ENCODE measurements around the gene RASL12.
"Not testable (repeated sequence)": the region's sequence is repeated elsewhere in the genome, so short reads cannot be mapped to it uniquely, and the experiment has no call there.

RASL12 gene

GRCh38 chr15:65093793-65094170, 26.0 kb upstream of the RASL12 start:
- not testable (repeated sequence) for H3K4me3 ChIP-seq (ENCODE audit: low read length)

GRCh38 chr15:65092911-65093792, 25.4 kb upstream of the RASL12 start:
- DNase-seq (ENCODE audit: low read depth, low spot score) = no peak
- H3K4me3 ChIP-seq (ENCODE audit: low read length) = no peak overlapping the region

More at GRCh38 chr15:65093793-65094170, 26.0 kb upstream of the RASL12 start:
- DNase-seq (ENCODE audit: low read depth, low spot score) = not testable (repeated sequence)

GRCh38 chr15:65091946-65092770, 24.4 kb upstream of the RASL12 start:
- no peak overlapping the region for H3K4me3 ChIP-seq (ENCODE audit: low read length)
- no peak for DNase-seq (ENCODE audit: low read depth, low spot score)

GRCh38 chr15:65089206-65089824, 21.5 kb upstream of the RASL12 start:
- no peak overlapping the region for H3K4me3 ChIP-seq (ENCODE audit: low read length)
- no peak for DNase-seq (ENCODE audit: low read depth, low spot score)

- DNase-seq (ENCODE audit: low read depth, low spot score) = no peak
- no peak overlapping the region for H3K4me3 ChIP-seq (ENCODE audit: low read length)
These were observed 20.8 kb upstream of the RASL12 start for GRCh38 chr15:65088643-65089021.

DNA sequence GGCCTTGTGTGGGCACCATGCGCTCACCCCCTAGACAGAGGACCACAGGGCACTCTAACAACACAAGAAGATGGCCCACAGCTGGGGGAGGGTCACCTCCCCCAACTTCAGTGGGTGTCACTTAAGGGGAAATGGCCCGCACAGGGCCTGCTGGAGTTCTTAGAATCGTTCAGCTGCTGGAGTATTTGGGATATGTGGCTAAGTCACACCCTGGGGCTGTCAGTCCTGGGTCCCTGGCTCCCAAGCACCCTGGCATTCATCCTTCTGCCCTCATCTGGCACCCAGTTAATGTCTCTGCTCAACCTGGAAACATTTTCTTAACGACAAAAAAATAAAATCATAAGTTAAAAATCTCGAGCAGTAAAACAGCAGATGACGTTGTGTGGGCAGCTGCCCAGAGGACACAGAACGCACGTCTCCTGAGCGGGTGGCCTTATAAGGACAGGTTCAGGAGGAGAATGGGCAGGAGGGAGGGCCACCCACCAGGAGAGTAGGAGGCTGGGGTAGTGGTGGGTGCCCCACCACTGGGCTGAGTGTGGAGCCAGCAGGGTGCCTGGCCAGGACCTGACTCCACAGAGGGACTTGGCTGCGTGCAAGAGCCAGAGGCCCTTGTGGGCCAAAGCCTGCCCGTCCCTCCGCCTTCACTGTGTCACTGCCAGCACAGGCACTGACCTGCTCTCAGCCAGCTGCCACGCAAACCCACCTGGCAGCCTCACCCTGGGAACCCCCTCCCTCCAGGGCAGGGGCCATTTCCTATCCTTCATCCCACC, 20.3 kb upstream of the RASL12 start:
- H3K4me3 ChIP-seq (ENCODE audit: low read length) = no peak overlapping the region
- DNase-seq (ENCODE audit: low read depth, low spot score) = no peak

- DNase-seq (ENCODE audit: low read depth, low spot score) = no peak
- H3K4me3 ChIP-seq (ENCODE audit: low read length) = no peak overlapping the region
These were observed 19.6 kb upstream of the RASL12 start for GRCh38 chr15:65087411-65087810.

DNA sequence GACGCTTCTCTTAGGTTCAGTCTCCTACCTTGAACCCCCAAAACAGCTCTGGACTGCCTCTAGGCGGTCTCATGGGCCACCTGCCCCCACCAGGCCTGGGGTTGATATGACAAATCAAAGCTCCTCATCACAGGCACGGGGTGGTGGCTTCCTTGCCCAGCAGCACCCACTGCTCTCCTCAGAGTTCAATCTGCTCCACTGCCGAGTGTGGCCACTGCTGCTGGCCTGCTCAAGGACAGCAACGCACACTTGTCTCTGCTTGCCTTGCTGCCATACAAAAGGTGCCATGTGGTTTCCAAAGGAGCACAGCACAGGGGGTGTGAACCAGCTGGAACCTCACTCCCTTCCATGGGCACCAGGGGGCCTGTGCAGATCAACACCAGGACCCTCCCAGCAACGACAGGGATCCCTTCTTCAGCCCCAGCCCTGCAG, 18.9 kb upstream of the RASL12 start:
- no peak overlapping the region for H3K4me3 ChIP-seq (ENCODE audit: low read length)
- DNase-seq (ENCODE audit: low read depth, low spot score) = peak; percentile 43

DNA sequence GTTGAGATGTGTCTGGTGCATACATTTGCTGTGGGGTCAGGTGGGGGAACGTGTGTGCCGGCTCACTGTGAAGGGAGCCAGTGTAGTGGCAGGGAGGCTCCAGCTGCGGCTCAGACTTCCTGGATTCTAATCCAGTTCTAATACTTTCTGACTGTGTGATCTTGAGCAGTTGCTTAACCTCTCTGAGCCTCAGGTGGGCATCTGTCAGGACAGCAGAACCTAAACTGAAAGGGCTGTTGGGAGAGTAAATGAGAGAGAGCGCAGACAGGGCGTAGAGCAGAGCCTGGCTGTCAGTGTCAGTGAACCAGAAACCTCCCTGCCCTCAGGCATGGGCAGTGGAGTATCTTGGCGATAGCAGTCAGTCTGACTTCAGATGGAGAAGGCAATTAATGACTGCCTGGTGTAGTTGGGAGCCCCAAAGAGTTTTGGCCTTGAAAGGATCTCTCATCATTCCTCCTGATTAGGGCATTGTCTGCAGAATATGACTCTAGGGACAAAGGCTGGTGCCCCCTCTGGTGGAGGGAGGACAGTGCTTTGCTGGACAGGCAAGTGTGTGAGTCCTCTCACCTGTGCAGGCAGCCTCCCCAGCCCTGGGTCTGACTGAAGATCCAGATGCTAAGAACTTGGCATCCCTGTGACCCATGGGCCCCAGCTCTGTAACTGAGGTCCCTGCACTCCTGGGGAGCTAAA, 18.3 kb upstream of the RASL12 start:
- no peak for DNase-seq (ENCODE audit: low read depth, low spot score)

DNA sequence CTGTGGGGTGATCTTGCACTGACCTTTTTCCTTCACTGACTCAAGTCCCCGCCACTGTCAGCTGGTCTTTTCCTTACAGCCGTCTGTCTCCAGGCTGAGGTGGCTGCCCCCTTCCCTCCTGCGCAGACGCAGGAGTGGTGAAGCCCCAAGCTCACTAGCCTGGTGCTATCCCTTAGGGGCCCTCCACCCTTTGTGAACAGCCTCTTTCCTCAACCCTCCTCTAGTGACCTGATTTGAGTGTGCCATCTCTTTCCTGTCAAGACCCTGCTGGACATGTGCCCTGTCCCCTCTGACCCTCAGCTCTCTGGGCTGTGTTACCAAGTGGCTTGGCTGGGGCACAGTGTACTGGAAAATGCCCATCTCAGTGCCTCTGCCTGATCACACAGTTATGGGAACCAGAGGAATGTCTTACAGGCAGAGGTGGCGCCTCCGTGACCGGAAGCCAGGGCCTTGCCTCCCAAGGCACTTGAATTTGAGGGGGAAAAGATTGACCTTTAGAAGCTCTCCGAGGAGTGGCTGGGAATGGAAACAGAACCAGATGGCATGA, 17.5 kb upstream of the RASL12 start:
- DNase-seq (ENCODE audit: low read depth, low spot score) = no peak
- H3K4me3 ChIP-seq (ENCODE audit: low read length) = no peak overlapping the region

More for the DNA sequence above, 18.3 kb upstream of the RASL12 start:
- H3K4me3 ChIP-seq (ENCODE audit: low read length) = no peak overlapping the region

- H3K4me3 ChIP-seq (ENCODE audit: low read length) = no peak overlapping the region
- DNase-seq (ENCODE audit: low read depth, low spot score) = no peak
These were observed 16.9 kb upstream of the RASL12 start for GRCh38 chr15:65084500-65085206.

DNA sequence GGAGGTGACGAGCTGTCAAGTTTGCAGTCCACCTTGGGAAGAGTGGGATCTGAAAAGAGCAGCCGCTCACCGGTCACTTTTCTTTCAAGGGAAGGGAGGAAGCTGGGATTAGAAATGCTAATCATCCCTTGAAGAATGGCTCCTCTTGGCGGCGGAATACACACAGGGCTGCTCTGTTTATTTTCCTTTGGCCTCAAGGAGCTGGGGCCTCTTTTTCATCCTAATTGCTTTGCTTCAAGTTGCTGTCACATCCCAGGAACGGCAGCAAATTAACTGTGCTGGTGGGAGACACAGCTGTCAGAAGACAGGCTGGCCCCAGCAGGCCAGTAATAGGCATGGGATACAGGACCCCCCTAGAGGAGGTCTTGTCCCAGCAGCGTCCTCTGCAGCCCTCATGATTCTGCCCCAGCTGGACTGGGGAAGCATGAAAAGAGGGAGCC, 15.5 kb upstream of the RASL12 start:
- H3K4me3 ChIP-seq (ENCODE audit: low read length) = no peak overlapping the region
- no peak for DNase-seq (ENCODE audit: low read depth, low spot score)

- peak; percentile 48 for DNase-seq (ENCODE audit: low read depth, low spot score)
- no peak overlapping the region for H3K4me3 ChIP-seq (ENCODE audit: low read length)
These were observed 14.6 kb upstream of the RASL12 start for GRCh38 chr15:65082303-65082953.

DNA sequence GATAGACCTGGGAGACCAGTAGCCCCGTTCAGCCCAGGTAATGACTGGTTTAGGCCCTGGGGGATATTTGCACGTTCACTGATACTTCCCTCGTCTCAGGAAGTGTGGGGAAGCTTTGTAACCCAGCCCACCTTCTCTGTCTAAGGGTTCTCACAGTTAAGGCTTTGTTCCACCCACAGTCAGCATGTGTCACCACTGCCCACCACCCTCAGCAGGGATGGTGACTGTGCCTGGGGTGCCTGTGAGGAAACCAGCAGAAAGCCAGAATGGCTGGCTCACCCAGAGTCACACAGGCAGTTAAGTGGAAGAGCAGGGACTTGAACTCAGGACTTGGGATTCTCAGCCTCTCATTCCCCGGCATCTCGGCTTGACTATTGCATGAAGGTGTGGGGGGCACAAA, 14.0 kb upstream of the RASL12 start:
- no peak overlapping the region for H3K4me3 ChIP-seq (ENCODE audit: low read length)
- peak; percentile 38 for DNase-seq (ENCODE audit: low read depth, low spot score)

DNA sequence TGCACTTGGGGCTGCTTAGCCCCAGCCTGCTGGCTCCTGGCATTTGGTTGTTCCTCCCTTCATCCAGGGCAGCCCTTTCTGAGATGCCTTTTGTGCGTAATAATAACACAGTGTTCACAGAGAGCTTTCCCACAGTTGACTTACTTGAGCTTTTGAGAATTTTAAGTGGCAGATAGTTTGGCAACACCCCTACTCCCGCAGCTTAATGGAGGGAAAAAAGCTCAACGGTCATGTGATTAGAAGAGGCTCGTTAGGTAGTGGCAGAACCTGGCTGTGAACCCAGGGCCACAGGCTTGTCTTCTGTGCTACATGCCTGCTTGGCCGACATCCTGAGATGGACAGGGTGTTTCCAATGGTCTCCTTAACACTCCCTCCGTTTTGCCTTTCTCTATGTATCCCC, 13.5 kb upstream of the RASL12 start:
- no peak overlapping the region for H3K4me3 ChIP-seq (ENCODE audit: low read length)
- no peak for DNase-seq (ENCODE audit: low read depth, low spot score)

- no peak for DNase-seq (ENCODE audit: low read depth, low spot score)
- H3K4me3 ChIP-seq (ENCODE audit: low read length) = no peak overlapping the region
These were observed 11.8 kb upstream of the RASL12 start for GRCh38 chr15:65079580-65079979.

- no peak overlapping the region for H3K4me3 ChIP-seq (ENCODE audit: low read length)
- DNase-seq (ENCODE audit: low read depth, low spot score) = no peak
These were observed 10.2 kb upstream of the RASL12 start for GRCh38 chr15:65077981-65078352.
